GM19324 (cell line): ENCODE results near the gene ARMC2.
"Not testable (repeated sequence)": the region's sequence is repeated elsewhere in the genome, so short reads cannot be mapped to it uniquely, and the experiment has no call there.

ENCODE experiments used
- ATAC-seq: cut with Tn5 transposase; IDR thresholded peaks from one replicate; pipeline ENCODE4 v1.9.1; 2021; ENCODE audit warnings: mild to moderate bottlenecking, moderate library complexity; ENCODE audit not compliant: unreplicated experiment, low FRiP score

The ARMC2 gene

GRCh38 chr6:108848116-108848868 is at the start of gene ARMC2:
ARMC2 (plus strand) TSS chr6:108848422; CDS start chr6:108854268, 5,846 bp downstream.
- ATAC-seq = peak; percentile 98

- ATAC-seq = no peak
Observed at GRCh38 chr6:108798670-108799353, 49.4 kb upstream of the ARMC2 start.

- no peak for ATAC-seq
Observed at GRCh38 chr6:108799354-108799717, 48.9 kb upstream of the ARMC2 start.

GRCh38 chr6:108799791-108800190 is 48.4 kb upstream of the ARMC2 start:
- ATAC-seq = no peak

GRCh38 chr6:108800427-108800864 is 47.8 kb upstream of the ARMC2 start:
- ATAC-seq = no peak

GRCh38 chr6:108801366-108801765 is 46.9 kb upstream of the ARMC2 start:
- ATAC-seq = no peak

GRCh38 chr6:108803982-108804490 is 44.2 kb upstream of the ARMC2 start:
- no peak for ATAC-seq

GRCh38 chr6:108804956-108805355 is 43.3 kb upstream of the ARMC2 start:
- ATAC-seq = no peak

- peak; percentile 74 for ATAC-seq
Observed at GRCh38 chr6:108805611-108806167, 42.5 kb upstream of the ARMC2 start.

- ATAC-seq = peak; percentile 16
Observed at GRCh38 chr6:108806171-108806570, 42.1 kb upstream of the ARMC2 start.

GRCh38 chr6:108806665-108807064 is 41.6 kb upstream of the ARMC2 start:
- ATAC-seq = no peak

- ATAC-seq = no peak
Observed at GRCh38 chr6:108807928-108808327, 40.3 kb upstream of the ARMC2 start.

- no peak for ATAC-seq
Observed at GRCh38 chr6:108809211-108809610, 39.0 kb upstream of the ARMC2 start.

GRCh38 chr6:108810057-108810643 is 38.1 kb upstream of the ARMC2 start:
- no peak for ATAC-seq

GRCh38 chr6:108811490-108811889 is 36.7 kb upstream of the ARMC2 start:
- ATAC-seq = no peak

GRCh38 chr6:108813218-108813617 is 35.0 kb upstream of the ARMC2 start:
- ATAC-seq = not testable (repeated sequence)

- ATAC-seq = not testable (repeated sequence)
Observed at GRCh38 chr6:108817276-108817675, 30.9 kb upstream of the ARMC2 start.

- no peak for ATAC-seq
Observed at GRCh38 chr6:108820006-108820405, 28.2 kb upstream of the ARMC2 start.

- ATAC-seq = no peak
Observed at GRCh38 chr6:108822401-108822800, 25.8 kb upstream of the ARMC2 start.

GRCh38 chr6:108825326-108825725 is 22.9 kb upstream of the ARMC2 start:
- ATAC-seq = no peak

GRCh38 chr6:108831104-108831503 is 17.1 kb upstream of the ARMC2 start:
- no peak for ATAC-seq
